GM18526 (cell line): ENCODE measurements around the gene SHISAL2B.

Source experiments
- POLR2A ChIP-seq: IDR thresholded peaks from 3 replicates; pipeline ENCODE4 v1.6.1; 2011; ENCODE audit not compliant: insufficient read length; ENCODE audit errors: extremely low read depth

Gene SHISAL2B

DNA sequence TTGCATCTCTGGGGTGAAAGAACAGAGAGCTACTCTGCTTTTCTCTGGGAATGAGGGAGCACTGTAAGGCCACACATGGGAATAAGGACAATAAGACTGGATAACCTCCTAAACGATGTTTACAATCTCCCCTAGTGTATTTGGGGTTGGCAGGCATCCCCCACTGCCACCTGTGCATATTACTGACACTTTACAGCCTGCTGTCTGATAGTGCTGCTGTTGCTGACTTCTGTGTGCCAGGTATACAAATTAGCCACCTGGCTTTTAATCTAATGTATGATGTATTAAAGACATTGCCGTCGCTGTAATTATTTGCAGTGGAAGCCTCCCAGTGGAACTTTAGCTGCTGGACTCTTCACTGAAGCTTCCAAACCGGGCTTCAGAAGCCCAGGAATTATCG is 4.4 kb upstream of the SHISAL2B start:
- no peak for TF ChIP-seq POLR2A

DNA sequence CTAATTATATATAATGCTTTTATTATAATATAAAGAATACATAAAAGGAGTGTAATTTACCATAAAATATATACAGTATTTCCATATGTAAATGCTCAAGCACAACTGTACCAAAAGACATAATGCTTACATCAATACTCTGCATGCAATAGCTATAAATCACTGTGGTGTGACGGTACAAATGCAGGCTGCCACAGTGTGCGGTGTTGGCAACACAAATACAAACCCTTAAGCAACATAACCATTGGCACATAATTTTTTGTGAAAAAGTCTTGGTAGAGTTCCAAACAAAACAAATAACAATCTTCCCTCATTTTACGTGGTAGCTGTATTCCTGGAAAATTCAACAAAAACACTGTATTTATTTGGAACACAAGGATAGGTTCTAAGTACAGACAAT is 1.9 kb upstream of the SHISAL2B start:
- no peak for TF ChIP-seq POLR2A

DNA sequence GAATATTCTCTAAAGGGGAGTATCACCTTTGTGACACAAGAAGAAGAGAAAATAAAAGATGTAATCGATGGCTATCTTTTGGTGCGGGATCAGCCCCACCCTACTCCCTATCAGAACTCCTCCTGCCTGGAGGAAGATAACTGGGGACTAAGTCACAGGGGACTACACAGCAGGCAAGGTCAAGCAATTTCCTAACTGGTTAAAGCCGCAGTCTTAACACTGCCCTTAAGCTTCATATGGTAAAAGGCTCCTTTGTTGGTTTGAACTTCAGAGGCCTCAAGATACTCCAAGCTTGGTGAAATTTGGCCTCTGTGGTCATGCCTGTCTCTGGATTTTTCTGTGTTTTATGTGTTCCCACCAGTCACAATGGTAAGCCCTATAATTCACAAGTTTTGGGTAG is 1.3 kb upstream of the SHISAL2B start:
- TF ChIP-seq POLR2A: no peak

DNA sequence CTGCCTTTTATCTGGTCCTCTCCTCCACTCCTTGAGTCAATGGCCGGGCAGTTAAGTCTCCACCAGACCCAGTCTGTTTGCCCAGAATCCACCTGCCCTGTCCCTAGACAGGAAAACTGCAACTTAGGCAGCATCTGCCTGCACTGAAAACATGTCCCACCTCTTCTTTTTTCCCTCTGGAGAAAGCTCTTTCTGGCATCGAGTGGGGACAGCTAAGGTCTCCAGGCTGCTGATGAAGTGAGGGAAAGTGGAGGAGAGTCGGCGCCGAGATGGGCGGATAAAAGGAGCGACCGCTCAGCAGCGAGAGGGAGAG is 243 bp upstream of the SHISAL2B start:
- TF ChIP-seq POLR2A: no peak

DNA sequence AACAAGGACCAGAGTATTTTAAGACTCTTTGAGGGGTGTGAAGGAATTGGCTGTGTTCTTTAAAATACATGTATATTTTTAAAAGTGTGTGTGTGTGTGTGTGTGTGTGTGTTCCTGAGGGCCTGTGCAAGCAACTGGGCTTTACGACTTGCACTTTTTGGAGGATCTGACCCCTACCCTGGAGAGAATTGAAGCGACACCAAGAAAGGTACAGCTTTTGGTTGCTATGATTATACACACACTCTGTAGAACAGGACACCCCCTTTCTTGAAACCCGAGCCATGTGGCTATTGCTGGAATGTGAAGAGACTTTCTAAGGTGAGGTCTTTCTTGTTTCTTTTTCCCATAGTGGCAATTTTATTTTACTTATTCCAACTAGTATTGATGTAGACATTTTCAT is 988 bp downstream of the SHISAL2B start:
- no peak for TF ChIP-seq POLR2A

DNA sequence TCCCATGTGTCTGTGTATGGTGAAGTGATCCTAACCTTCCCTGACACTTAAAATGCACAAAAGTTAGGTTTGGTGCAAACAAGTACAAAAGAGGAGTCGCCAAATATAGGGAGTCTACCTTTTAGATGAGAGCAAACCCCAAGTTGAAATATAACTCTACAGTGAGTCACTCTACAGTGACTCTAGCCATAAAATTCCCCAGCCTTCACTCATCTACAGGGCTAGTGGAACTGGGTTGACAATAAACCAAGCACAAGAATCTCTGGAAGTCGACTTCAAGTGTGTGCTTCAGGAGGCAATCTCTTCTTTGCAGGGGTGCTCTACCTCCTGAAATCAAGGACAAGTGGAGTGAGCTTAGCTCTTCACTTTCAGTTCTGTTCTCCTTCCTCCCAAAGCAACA is 3.3 kb downstream of the SHISAL2B start:
- no peak for TF ChIP-seq POLR2A

DNA sequence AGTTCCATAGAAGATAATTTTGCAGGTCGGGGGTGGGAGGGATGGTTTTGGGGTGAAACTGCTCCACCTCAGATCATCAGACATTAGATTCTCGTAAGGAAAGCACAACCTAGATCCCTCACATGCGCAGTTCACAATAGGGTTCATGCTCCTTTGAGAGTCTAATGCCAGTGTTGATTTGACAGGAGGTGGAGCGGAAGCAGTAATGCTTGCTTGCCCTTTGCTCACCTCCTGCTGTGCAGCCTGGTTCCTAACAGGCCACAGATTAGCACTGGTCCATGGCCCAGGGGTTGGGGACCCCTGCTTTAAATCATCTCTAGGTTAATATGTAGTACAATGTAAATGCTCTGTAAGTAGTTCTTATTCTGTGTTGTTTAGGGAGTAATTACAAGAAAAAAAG is 10.5 kb downstream of the SHISAL2B start:
- TF ChIP-seq POLR2A: no peak

DNA sequence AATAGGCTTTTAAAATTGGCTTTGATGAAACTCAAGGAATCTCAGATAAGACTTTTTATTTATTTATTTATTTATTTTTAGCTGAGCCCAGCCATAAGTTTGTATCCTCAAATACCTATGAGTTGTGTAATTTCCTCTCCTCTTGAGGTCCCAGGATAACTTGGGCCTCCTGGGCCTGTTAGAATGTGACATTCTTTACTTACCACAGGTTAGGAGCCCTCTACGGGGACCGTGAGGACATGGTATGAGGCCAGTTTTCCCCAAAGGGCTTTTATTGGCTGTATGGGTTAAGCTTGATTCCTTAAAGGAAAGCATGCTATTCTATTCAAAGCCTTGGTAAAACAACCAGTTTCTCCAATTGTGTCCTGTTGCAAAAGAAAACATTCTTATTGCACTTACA is 16.9 kb downstream of the SHISAL2B start:
- TF ChIP-seq POLR2A: no peak

DNA sequence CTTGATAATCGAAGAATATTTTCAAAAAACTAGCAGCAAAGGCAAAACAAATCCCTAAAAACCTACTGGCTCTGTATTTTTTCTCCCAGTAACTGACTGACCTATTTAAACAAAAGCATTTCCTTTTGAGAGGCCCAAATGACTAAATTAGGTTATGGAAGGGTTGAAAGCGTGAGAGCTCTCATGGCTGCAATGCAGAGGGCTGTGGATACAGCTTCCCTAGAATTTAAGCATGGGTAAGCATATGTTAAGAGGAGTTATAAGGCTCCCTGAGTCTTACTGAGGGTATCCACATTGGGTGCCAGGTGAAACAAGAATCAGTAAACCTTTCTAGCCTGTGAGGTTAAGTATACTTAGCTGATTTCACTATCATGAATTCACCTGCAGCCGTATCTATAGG is 32.3 kb downstream of the SHISAL2B start:
- TF ChIP-seq POLR2A: no peak

DNA sequence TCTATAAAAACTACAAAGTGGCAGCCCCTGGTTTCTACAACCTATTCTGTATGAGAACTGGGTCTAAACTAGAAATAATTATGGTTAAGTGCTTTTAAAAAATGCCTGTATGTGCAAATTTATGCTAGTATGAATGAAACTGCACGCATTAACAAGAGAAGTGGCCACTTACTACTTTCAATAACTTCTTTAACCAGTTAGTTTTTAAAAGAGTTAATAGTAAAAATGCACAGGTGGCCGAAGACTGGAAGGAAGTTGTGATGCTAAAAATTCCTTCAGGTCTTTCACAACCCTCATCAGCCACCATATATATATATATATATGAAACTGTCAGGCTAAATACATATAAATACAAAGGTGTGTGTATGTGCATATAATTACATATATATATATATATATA is 36.8 kb downstream of the SHISAL2B start:
- no peak for TF ChIP-seq POLR2A

DNA sequence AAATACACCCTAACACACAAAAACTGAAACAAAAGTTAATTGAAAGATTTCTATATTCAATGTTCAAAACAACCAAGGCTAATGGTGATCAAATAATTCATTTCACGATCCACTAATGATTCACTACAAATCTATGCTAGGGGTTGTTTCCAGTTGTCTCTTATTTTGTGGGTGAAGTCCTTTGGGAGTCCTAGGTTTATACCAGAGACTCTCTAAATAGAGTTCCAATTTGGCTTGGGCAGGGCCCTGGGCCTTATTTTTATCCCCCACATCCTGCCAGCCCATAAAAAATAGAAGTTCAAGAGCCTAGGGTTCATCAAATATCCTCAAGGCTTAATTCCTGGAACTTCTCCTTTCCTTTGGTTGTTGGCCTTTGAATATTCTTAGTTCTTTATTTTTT is 52.1 kb downstream of the SHISAL2B start:
- TF ChIP-seq POLR2A: no peak

DNA sequence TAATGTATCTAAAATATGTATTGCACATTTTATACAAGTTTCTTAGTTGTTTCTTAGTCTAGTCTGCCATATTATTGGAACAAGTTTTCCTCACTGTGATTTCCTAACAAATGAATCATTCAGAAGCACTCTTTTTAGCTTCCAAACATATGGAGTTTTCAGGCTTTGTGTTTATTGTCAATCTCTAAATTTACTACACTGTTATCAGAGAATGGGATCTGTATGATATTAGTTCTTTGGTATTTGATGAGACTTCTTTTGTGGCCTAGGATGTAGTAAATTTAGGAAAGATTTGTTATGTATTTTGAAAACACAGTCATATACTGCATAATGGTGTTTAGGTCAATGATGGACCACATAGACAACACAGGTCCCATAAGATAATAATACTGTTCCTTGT is 52.5 kb downstream of the SHISAL2B start:
- TF ChIP-seq POLR2A: no peak

DNA sequence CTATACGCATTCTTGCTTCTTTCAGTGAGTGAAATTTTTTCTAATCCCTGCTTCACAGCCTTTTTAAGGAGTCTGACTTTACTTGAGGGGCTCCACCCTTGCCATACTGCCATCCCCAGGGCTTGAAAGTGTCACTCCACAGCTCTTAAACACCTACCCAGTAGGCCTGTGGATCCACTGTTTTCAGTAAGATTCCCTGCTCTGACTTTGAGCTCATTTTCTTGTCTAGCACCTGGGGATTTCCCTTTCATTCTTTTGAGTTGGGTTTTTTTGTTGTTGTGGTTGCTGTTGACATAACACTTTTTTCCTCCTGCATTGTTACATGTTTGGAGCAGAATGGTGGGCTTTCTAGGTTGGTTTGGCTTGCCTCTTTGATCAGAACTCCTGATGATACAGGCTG is 54.6 kb downstream of the SHISAL2B start:
- no peak for TF ChIP-seq POLR2A

DNA sequence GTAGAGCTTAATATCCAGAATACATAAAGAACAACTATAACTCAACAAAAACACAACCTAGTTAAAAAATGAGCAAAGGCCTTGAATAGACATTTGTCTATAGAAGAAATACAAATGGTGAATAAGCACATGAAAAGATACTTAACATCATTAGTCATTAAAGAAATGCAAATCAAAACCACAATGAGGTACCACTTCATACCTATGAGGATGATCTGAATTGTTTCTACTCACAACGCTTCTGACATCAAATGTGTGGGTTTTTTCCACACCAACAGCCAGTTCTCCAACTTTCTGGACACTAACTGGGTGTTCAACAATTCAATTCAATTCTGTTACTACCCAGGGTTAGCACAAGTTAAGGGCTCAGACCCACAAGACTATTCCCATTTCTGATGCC is 56.1 kb downstream of the SHISAL2B start:
- TF ChIP-seq POLR2A: no peak

DNA sequence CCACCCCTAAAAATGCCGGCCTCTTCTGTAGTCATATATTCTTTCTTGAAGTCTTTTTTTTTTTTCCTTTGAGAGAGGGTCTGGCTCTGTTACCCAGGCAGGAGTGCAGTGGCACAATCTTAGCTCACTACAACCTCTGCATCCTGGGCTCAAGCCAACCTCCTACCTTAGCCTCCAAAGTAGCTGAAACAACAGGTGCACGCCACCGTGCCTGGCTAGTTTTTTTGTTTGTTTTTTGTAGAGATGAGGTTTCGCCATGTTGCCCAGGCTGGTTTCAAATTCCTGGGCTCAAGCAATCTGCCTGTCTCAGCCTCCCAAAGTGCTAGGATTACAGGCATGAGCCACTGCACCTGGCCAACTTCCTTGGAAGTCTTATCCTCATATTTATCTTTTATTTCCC is 59.1 kb downstream of the SHISAL2B start:
- no peak for TF ChIP-seq POLR2A

DNA sequence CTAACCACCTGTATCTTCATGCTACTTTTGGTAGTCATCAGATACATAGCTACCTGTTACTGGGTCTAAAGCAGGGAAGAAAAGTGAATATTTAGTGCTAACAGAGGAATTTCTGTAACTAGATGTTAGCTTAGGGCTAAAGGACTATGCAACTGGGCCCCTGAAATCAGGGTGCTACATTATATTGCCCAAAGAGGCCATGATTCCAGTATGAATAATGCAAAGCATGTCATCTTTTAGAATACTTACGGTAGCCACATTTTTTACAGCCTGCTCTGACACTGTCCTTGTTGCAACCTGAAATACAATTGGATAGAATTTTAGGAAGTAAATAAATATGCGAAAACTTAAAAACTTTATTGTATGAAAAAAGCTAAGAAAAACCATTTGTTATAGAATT is 63.8 kb downstream of the SHISAL2B start:
- TF ChIP-seq POLR2A: no peak

DNA sequence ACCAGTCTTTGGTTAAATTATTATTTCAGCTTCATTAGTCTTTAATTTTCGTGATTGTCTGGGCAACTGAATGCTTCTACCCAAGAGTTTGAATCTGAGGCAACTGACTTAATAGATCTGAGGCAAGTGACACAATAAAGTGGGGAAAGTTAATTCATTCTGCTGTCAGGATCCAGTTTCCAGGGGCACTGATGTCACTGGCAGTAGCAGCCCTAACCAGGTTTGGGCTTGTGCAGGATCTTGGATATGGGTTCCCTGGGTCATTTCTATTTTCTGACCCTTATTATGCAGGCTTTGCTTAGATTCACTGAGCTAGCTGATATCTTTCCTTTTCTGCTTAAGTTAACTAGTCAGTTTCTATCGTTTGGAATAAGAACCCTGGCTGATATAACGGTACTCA is 68.6 kb downstream of the SHISAL2B start:
- no peak for TF ChIP-seq POLR2A

DNA sequence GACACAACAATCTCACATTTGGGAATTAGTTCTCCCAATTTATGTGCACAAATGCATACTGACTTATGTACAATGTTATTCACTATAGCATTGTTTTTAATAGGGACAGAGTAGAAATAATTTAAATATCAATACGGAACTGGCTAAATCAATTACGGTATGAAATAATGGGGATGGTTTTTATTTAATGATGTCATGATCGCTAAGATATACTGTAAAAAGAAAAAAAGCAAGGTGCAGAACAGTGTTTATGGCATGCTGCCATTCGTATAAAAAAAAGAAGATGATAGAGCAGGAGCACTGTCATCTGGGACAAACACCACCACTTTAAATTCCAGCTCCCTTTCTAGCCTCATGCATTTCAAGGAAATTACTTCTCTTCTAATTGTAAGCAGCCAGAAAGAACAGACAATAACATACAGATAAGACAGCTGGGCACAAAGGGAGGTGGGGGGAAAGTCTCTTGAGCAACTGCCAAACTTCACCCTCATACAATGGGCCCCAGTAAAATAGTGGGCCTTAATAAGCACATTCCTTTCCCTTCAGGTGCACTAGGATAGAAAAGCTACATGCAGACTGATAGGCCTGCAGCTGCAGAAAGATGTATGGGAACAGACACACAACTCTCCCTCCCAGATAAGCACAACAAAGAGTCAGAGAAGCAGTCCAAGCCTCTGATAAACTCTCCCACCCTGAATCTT is 69.8 kb downstream of the SHISAL2B start:
- no peak for TF ChIP-seq POLR2A
